Measurements from ENCODE around the gene MED12L. TPM values are rescaled to one million over a fixed set of nuclear protein-coding genes. Genes with fewer than 3 reads are reported as not detected.

MED12L gene
- total RNA-seq, 1 experiment from 2014 or later = 3.0 TPM

- no peaks in the 10 kb centered on the region for H3K36me3 ChIP-seq (ENCODE audit: low read depth)
- no peak overlapping the region for H3K4me2 ChIP-seq
- no peaks in the 10 kb centered on the region; the same call in 1 of the 2 replicates for H3K9me3 ChIP-seq (ENCODE audit: insufficient read depth, low read depth)
- intact Hi-C loops (cut with micrococcal nuclease; ENCODE audit: unreplicated experiment) = no loop called here
- no peak for DNase-seq
- H3K4me1 ChIP-seq (replicated peaks; ENCODE audit: insufficient read depth) = peaks cover 5% of the 10 kb centered on the region
- no peaks in the 10 kb centered on the region for H3K27me3 ChIP-seq (ENCODE audit: insufficient read depth, low read depth)
- H2AFZ ChIP-seq = no peak overlapping the region
- TF ChIP-seq, protein P1, sequence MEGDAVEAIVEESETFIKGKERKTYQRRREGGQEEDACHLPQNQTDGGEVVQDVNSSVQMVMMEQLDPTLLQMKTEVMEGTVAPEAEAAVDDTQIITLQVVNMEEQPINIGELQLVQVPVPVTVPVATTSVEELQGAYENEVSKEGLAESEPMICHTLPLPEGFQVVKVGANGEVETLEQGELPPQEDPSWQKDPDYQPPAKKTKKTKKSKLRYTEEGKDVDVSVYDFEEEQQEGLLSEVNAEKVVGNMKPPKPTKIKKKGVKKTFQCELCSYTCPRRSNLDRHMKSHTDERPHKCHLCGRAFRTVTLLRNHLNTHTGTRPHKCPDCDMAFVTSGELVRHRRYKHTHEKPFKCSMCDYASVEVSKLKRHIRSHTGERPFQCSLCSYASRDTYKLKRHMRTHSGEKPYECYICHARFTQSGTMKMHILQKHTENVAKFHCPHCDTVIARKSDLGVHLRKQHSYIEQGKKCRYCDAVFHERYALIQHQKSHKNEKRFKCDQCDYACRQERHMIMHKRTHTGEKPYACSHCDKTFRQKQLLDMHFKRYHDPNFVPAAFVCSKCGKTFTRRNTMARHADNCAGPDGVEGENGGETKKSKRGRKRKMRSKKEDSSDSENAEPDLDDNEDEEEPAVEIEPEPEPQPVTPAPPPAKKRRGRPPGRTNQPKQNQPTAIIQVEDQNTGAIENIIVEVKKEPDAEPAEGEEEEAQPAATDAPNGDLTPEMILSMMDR (conservative IDR thresholded peaks at IDR 0.05) = no peak
- TF ChIP-seq EZH2 (IDR thresholded peaks at IDR 0.05; ENCODE audit: low read depth) = no peak
- no peaks in the 10 kb centered on the region for H3K9me2 ChIP-seq (ENCODE audit: insufficient read depth)
- CTCF ChIA-PET = no interaction called here
- POLR2A ChIA-PET (ENCODE audit: unreplicated experiment) = no interaction called here
- no peaks in the 10 kb centered on the region for H3F3A ChIP-seq (ENCODE audit: insufficient read depth, low read depth)
- no peak overlapping the region for H3K4me3 ChIP-seq
- no peaks in the 10 kb centered on the region for H3K79me2 ChIP-seq (ENCODE audit: low read depth)
- H3K27ac ChIP-seq = no peak overlapping the region
- no TSS peak for BruUV-seq (replicated peaks)
- H4K20me1 ChIP-seq (ENCODE audit: insufficient read depth) = no peaks in the 10 kb centered on the region
Measured at GRCh38 chr3:151483488-151483887, 398.0 kb downstream of the MED12L start.

- no peaks in the 10 kb centered on the region for H3K36me3 ChIP-seq (ENCODE audit: low read depth)
- TF ChIP-seq, protein P1 (conservative IDR thresholded peaks at IDR 0.05) = no peak
- TF ChIP-seq EZH2 (IDR thresholded peaks at IDR 0.05; ENCODE audit: low read depth) = no peak
- BruUV-seq (replicated peaks) = no TSS peak
- DNase-seq = no peak
- no peak overlapping the region for H3K27ac ChIP-seq
- no peaks in the 10 kb centered on the region for H3K9me2 ChIP-seq (ENCODE audit: insufficient read depth)
- H3K27me3 ChIP-seq (ENCODE audit: insufficient read depth, low read depth) = no peaks in the 10 kb centered on the region
- H2AFZ ChIP-seq = no peak overlapping the region
- no peaks in the 10 kb centered on the region; the same call in 1 of the 2 replicates for H3K4me1 ChIP-seq (replicated peaks; ENCODE audit: insufficient read depth)
- POLR2A ChIA-PET (ENCODE audit: unreplicated experiment) = no interaction called here
- intact Hi-C loops (cut with micrococcal nuclease; ENCODE audit: unreplicated experiment) = no loop called here
- no peak overlapping the region for H3K4me3 ChIP-seq
- H3K79me2 ChIP-seq (ENCODE audit: low read depth) = no peaks in the 10 kb centered on the region
- H3K4me2 ChIP-seq = no peak overlapping the region
- H3F3A ChIP-seq (ENCODE audit: insufficient read depth, low read depth) = no peaks in the 10 kb centered on the region
- CTCF ChIA-PET = no interaction called here
- no peaks in the 10 kb centered on the region; the same call in 1 of the 2 replicates for H3K9me3 ChIP-seq (ENCODE audit: insufficient read depth, low read depth)
- H4K20me1 ChIP-seq (ENCODE audit: insufficient read depth) = no peaks in the 10 kb centered on the region
Measured at GRCh38 chr3:151483961-151484520, 398.6 kb downstream of the MED12L start.

Other genes starting within 250 kb of the MED12L start
- not detected in 2 replicates for gene MINDY4B, start 180.2 kb upstream of the MED12L start, total RNA-seq (2021)
- gene CLRN1, start 112.9 kb upstream of the MED12L start, total RNA-seq (2021) = not detected in 2 replicates
- not detected in 2 replicates for gene GPR171, start 117.6 kb downstream of the MED12L start, total RNA-seq (2021)
- gene P2RY14, start 192.9 kb downstream of the MED12L start, total RNA-seq (2021) = not detected in 2 replicates
- 9.0 and 15.5 TPM in 2 replicates for gene GPR87, start 231.2 kb downstream of the MED12L start, total RNA-seq (2021)
- not detected in 2 replicates for gene P2RY13, start 243.9 kb downstream of the MED12L start, total RNA-seq (2021)